GM21367 (cell line): ENCODE data around the gene SIK3.

Experiments used
- ATAC-seq: cut with Tn5 transposase; IDR thresholded peaks from one replicate; pipeline ENCODE4 v1.9.1; 2021; ENCODE audit not compliant: unreplicated experiment

The SIK3 gene

DNA sequence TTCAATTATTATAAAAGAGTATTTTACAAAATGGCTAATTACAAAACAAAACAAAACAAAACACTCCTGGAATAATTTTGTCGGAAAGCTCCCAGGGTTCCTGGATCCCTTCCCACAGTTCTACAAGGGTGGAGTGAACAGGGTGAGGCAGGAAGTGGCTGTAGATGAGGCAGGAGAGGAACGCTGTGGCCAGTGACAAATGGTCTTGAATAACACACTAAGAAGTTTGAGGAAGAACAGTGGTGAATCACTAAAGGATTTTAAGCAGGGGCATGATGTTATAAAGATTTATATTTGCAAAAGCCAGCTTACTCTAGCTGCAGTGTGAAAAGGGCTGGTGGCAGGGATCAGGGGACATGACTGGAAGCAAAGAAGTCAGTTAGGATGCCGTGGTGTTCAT, 227.0 kb downstream of the SIK3 start:
- ATAC-seq, result no peak

DNA sequence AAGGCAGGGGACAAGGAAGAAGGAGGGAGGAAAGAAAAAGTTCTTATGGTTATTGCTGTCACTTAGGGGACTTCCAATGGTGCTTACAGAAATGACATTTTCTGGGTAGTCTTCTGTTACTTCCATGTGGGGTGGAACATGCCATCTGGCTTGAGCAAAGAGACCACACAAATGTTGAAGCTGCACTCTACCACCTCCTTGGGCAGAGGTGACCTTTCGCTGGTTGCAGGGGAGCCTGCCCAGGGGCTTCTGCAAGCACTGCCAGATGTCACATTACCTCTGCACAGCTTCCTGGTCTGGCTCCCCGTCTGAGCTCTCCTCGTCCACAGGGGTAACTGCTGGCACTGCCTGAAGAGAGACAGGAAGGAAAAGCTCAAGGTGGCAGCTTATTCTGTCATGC, 228.2 kb downstream of the SIK3 start:
- no peak for ATAC-seq

DNA sequence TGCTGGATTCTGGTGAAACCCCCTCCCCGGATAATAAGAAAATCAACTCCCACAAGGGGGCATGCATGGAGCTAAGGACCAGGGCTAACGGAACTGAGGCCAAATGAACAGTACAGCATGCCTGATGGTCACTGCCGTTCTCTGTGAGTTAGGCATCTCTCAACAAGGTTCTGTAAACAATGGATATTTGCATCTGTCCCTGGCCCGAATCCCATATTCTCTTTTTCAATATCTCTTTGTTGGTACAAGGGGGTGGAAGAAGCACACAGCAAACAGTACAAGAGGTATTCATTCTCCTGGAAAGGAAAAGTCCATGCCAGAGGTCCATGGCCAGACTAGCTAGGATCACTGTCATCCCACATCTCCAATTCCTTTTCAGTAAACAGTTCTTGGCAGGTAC, 228.6 kb downstream of the SIK3 start:
- no peak for ATAC-seq

DNA sequence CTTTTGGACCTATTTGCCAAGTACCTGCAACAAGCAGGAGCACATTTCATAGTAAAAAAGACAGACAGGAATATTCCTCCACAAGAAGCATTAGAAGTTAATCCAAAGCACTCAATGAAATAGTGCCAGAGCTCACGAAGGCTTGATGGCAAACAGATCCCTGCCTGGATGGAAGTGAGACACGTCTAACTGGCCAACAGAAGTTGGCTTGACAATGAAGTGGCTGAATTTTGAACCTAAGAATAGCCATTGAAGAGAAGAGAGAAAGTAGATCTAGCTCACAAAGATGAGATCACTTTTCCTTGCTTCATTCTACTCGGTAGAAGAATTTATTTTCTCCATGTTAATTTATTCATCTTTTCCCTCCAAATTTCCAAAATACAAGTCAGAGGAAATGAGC, 230.2 kb downstream of the SIK3 start:
- no peak for ATAC-seq

DNA sequence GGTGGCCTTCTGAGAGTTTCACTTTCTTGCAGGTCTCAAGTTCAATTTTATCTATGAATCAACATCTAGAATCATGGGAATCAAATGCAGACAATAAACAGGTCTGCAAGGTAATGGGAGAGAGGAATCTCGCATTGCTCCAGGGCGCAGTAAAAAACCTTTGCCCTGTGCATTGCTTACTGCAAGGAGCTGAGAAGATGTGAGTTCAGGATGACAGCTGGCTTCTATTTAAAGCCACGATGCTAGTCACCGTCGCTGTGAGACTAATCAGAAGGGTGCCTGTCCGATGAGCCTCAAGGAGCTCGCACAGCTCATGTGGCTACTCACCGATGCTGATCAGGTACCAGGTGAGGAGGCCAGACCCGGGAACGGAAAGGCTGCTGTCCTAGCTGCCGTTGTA, 230.6 kb downstream of the SIK3 start:
- ATAC-seq, result no peak

DNA sequence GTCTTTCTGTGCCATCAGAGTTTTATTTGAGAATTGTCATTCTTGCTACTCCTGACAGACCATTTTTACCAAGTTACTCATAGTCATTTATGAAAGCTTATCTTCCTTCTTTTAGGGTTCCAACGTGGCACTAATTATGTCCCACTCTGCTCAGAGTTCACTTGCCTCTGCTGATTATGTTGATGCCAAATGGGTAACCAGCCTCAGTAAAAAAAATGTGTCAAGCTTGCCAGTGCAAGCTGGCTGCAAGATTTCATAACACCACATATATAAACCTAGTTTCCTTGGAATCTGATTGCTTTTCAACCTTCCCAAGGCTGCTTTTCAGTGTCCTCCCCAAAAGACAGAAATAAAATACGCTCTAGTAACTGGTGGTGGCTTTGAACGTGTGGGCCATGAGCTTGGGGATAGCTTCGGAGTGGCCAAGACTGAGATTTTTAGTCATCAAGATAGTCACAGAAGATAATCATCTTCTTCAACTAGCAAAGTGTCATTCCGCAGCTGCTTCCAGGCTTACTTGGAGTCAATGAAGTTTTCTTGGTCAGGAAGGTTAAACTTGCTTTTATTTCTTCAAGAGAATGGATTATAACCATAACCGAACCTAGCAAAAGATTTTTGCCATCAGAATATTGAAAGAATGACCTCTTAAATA, 231.3 kb downstream of the SIK3 start:
- ATAC-seq, result no peak

DNA sequence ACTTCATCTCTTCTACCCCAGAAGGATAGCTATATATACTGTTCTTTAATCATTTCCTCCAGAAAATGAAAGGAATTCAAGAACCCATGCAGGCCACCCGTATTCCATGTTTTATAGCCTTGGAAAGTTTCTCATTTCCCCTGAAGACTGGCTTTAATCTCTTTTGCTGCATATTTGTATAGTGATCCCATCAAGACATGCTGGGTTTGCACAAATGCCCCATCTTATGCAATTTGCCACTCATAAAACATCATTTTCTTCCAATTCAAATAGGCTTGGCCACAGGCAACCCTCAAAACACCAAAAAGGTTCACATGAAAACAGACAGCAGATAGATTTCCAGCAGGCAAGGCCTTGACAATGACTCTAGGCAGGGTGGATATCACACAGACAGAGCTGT, 232.5 kb downstream of the SIK3 start:
- ATAC-seq, result no peak

DNA sequence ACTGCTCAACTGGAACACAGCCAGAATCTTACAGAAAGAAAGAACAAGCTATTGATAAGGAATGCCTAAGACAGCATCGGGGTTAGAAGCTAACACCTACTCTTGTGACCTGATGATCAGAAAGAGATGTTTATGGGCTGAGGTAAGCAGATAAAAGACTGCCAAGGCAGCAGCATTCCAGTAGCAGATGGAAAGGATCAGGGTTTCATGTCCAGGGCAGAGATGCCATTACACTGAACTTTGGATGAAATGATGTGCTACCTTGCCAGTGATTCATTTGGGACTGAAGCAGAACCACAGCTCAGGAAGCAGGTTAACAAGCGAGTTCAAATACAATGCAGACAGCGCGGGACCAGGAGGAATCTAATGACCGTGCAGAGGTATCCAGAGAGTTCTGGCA, 233.7 kb downstream of the SIK3 start:
- ATAC-seq, result no peak

DNA sequence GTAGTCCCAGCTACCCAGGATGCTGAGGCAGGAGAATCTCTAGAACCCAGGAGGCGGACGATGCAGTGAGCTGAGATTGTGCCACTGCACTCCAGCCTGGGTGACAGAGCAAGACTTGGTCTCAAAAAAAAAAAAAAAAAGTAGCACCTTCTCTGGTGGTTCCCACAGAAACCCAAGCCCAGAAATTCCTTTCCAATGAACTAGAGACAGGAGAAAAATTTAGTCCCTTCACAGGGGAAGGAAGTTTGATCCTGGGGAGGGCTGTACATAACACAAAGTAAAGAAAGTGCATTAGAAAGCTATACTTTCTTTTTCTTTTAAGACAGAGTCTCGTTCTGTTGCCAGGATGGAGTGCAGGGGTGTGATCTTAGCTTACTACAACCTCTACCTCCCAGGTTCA, 235.3 kb downstream of the SIK3 start:
- ATAC-seq, result no peak

DNA sequence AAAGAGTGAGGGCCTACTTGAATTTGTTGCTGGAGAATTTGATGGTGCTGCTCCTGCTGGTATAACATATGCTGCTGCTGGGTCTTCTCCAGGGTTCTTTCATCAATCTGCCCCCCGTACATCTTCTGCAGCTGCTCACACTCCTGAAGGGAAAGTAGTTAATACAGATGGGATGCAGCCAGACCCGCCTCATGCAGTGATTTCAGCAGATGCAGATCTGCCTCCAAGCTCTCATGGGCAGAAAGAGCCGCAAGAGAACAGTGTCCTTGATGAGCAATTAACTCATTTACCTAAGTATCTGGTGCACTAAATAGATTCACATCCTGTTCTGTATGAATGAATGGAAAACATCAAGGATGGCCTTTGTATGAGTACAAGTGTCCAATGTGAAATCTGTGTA, 236.0 kb downstream of the SIK3 start:
- no peak for ATAC-seq

DNA sequence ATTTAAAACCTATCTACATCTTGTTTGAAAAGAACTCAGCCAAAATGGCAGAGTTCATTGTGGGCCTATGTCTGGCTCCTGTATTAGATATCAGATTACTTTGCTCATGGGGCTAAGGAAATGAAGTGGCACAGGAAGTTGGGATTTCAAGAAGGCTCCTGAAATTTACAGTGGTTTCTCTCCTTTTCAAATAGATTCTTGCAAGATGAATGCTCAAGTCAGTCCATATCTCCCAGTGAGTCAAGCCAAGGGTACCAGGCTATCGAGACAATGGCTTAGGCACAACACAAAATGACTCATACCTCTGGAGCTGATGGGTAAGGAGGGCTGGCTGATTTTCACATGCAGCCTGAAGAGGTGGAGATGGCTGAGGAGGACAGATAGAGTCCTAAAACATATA, 236.7 kb downstream of the SIK3 start:
- no peak for ATAC-seq

DNA sequence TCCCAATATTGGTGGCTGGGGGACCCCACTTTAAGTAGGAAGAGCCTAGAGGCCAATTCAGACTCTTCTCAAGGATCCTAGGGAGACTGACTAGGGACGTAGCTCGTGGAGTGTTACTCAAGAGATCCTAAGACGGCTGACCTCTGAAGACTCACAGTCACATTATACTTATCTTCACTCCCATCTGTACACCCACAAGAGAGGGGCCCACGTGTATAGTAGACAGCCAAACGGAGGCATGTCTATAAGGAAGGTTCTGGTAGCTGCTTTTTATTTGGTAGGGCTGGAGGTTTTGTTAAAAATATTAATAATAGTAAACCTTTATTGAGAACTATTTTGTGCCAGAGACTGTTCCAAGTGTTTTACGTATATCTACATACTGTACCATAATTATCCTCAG, 237.9 kb downstream of the SIK3 start:
- ATAC-seq, result no peak

DNA sequence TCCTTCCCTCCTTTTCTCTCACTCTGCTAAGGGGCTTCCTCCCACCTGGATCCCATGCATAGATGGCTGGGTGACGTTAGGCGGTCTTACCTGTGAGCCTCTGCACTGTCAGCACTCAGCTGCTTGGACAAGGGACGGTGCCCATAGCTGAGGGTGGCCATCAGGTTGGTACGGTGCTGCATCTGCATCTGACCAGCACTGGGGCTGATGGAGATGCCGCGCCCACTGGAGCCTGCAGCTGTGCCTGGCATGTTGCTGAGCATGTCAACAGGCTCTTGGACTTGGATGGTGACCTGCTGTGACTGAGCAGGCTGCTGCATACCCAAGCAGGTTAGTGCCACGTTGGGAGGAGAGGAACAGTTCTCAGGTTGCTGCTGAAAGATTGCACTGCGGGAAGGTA, 239.1 kb downstream of the SIK3 start:
- no peak for ATAC-seq

DNA sequence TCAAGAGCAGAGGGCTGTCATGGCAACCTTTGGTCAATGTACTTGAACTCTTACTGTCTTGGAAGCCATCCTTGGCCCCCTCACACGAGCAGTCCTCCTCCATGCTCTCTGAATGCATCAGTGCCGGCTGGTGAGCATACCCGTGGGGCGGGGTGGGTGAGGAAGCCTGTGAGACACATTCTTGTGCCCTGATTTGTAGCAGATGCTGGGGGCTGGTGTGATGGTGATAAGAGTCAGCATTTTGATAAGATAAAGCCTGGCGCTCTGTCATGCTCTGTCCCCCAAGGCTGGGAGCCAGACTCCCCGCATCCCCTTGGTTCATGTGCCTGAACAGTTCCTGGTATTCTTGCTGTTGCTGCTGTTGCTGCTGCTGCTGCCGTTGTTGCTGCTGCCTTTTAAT, 240.3 kb downstream of the SIK3 start:
- no peak for ATAC-seq

DNA sequence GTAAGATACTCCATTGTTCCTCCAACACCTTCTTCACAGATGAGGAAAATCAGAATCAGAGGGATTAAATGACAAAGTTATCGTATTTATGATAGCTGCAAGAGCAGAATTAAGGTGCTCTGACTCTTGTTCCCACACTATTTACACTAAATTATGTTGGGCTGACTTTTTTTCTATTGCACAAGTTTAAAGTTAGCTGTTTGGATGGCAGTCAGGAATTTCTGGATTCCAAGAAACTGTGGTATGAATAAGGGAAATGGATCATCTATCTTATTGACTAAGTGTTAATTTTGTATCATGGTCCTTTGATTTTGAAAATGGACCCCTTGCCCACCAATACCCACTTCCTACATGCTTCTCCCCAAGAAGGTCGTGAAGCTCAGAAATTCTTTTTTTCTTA, 240.9 kb downstream of the SIK3 start:
- no peak for ATAC-seq

DNA sequence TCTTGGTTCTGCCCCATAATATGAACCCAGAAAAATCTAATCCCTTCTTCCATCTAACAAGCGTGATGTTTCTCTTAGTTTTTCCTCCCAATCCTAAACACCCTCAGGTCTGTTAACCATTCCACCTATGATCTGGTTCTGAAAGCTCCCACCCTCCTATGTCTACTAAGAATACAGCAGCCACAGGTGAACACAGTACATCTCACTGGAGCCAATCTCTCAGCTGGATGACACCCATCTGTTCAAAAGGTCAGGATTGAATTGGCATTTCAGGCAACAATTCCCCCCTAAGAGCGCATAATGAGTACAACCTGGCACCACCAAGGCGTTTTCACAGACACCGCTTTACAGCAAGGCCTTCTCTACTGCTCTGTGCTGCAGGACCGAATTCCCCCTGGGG, 241.8 kb downstream of the SIK3 start:
- no peak for ATAC-seq

DNA sequence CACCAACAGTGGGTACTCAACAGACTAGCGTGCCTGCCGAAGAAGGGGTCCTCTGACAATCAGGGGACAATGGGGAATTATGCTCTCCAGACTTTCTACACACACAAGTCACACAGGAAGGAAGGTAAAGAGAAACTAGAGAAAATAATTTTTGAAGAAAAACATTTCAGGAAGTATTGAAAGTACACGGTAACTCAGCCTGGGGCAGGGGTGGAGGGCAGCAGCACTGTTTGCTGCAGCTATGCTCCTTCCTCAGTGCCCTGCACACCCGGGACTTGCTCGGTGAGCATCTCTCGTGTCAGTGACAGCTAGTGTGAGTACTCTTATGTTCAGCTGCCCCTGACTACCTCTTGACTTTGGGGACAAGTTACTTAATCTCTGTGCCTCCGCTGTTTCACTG, 242.8 kb downstream of the SIK3 start:
- ATAC-seq, result no peak

DNA sequence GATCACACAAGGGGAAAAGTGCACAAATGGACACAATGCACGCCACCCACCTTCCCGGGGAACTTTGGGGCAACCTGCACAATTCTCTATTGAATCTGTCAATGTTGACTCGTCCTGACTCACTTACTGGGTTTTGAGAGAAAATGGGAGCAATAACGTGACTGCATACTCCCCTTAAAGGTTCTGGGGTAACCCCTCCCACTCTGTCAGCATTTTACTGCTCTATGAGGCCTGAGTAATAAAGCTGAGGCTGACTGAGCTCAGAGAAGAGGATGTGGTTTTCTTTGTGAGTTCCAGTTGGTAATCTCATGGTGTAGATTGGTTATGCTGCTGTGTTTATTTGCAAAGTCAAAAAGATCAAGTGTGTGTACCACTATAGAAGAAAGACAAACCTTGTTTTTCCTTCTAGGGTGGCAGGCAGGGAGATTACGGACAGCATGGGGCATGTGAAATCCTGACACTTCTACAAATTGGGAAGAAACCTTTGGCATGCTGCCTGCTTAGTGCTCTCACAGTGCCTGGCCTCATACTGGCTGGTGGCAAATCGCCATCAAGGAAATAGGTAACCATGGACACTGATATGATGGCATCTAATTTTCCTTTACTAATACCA, 244.7 kb downstream of the SIK3 start:
- ATAC-seq, result peak; percentile 87

DNA sequence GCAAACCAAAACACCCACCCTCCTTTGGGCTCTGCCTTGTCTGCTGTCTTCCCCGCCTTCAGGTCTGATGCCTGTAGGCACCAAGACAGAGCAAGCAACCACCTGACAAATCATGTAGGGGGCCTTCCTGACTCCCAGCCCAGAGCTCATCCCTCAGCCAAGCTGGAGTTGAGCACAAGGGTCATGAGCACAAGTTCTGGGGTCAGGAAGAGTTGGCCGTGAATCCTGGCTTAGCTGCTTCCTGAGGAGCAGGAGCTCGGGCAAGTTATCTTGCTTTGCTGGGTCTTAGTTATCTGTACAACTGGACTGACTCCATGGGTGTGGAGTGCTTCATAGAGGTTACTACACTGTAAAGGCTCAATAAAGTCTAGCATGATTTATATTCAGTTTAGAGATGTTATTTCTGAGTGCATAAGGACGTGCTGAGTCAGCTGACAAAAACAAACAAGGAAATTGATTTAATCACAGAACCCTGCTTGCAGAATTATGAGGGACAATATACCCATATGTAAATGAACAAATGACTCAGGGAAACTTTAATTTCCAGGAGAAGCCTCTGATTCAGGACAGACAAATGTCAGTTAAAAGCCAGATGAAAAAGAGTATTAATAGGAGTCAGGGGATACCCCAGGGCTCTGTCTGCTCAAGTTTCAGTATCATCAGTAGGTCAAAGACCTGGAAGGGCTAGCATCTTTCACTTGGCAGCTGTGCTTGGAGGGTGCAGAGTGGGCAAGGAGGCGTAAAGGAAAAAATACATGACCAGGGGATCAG, 245.8 kb downstream of the SIK3 start:
- no peak for ATAC-seq

DNA sequence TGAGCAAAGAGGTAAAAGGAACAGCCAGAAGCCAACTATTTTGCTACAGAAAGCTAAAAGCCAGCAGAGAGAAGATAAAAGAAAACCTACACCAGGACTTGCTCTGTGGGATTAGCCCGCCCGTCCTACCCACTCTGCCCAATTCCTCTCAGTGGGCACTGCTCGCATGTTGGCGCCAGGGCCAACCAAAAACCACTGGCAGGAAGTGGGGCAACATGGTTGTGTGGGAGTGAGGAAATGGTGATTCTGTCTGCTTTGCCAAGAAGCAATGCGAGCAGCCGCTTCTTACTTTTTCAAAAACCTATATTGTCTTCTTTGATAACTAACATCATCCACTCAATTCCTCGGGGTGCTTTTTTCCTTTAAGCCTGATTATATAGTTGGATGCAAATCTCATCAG, 246.6 kb downstream of the SIK3 start:
- ATAC-seq, result no peak

DNA sequence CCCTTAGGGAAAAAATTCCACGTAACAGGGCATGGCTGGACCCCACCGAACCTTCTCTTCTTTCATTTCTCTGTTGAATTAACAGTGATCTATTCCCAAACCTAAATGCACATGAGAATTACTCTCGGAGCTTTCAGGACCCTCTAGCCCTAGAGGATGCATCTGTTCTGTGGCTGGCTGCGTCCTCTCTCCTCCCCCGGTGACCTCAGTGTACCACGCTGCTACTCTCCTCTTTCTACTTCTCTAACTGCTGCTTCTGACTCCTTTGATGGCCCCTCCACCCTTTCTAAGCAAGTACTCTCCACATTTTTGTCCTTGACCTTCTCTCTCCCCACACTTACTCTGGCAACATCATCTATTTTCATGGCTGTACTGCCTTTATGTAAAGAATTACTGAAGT, 248.7 kb downstream of the SIK3 start:
- ATAC-seq, result no peak

DNA sequence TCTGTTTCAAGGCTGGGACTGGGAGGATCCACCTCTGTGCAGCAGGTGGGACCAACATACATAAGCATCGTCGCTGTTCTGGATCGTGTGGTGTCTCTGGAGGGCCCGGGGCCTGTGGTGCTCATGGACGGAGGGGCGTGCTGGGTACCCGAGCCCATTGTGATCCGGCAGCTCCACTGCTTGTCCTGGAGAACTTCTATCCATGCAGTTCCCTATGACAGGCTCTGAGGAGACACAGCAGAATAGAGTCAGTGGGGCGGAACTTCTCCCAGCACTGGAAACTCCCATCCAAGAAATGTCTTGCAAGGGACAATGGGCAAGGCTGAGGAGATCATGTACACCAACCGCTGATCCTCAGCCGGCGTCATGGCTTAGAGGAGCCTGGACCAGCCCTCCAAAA, 249.2 kb downstream of the SIK3 start:
- no peak for ATAC-seq

DNA sequence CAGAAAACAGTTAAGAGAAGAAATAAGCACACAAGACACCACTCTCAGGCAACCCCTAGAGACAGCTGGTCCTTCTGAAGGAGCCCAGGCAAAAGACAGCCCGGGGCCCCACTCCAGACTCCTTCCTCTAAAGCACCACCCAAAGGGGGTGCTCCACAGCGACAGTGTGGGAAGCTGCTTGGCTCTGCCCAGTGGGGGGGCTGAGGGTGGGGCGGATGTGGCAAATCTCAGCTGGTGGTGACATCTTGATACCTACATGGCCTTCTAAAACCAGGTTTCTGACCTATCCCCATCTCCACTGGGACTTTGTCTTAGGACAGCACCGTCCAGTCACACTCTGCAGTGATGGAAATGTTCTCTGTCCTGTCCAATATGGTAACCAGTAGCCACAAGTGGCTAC, 250.6 kb downstream of the SIK3 start:
- no peak for ATAC-seq
